HG03280 (cell line): ENCODE measurements around the gene ACTG2.
"Not testable (repeated sequence)": the region's sequence is repeated elsewhere in the genome, so short reads cannot be mapped to it uniquely, and the experiment has no call there.

Experiments used
- ATAC-seq: cut with Tn5 transposase; IDR thresholded peaks from one replicate; pipeline ENCODE4 v1.9.1; 2021; ENCODE audit warnings: mild to moderate bottlenecking, moderate library complexity; ENCODE audit not compliant: unreplicated experiment

The ACTG2 gene

DNA sequence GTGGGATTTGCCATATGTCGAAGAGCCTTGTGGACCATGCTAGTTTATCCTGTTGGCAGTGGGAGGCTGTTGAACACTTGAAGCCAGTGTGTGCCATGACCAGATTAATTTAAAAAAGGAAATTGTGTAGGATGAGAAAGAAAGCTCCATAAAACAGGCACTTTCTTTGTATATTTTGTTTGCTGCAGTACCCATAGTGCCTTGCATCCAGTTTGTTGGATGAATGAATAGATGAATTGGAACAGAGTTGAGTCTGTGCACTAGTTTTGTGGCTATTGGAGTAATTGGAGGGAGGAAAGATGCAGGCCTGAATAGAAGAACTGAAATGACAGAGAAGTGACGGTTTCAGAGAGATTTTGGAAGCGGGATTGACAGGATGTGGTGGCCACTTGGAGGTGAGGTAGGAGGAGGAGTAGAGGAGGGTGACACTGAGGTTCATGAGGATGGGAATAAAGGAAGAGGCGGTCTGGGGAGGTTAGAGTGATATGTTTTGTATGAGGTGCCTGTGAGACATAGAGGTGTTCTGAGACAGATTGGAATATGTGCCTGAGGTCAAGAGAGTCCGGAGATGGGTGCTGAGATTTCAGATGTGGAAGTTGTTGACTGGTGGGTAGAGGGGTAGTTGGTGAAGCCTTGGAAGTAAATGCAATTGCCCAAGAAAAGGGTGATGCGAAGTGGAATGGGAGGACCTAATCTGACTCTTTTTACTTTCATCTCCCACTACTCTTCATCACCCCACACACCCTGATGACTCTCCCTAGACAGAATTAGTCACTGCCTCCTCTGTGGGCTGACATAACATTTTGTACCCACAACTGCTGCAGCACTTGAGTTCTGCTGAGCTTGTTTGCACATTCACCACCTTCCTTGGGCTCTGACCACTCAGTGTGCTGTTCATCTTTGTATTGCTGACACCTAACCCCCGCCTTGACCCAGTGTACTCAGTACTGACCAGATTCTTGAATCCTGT lies 39.0 kb downstream of the ACTG2 start:
- ATAC-seq: no peak

- no peak for ATAC-seq
These were observed 40.4 kb downstream of the ACTG2 start for GRCh38 chr2:73933194-73933593.

- no peak for ATAC-seq
These were observed 42.8 kb downstream of the ACTG2 start for GRCh38 chr2:73935641-73936040.

DNA sequence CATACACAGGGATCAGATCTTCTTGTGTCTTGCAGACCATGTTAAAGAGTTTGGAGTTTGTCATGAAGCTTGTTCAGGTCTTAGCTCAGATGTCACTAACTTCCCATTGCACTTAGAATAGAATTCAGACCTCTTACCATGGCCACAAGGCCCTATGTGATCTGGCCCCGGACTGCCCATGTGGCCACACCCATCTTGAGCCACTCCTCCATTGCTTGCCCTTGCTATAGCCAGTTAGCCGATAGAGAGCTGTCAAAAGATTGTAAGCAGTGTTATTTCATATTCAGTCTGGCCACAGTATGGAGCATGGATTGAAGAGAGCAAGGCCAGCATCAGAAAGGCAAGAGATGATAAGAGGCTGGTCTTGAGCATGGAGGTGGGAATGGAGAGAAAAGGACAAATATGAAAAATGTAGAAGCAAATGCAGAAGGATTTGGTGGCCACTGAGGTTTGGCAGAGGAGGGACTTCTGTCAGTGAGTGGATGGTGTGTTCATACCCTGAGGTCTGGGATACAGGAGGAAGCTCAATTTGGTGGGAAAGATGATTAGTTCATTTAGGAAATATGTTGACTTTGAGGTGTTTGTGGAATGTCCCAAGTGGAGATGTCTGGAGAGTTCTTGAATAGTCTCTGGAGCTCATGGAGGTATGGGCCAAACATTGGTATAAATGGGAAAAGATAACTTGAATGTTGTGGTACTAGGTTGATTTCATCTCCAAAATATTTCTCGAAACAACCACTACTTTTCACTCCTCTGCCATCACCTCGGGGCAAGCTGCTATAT lies 44.5 kb downstream of the ACTG2 start:
- no peak for ATAC-seq

- ATAC-seq: no peak
These were observed 45.1 kb downstream of the ACTG2 start for GRCh38 chr2:73937899-73938298.

GRCh38 chr2:73938718-73939352 lies 46.0 kb downstream of the ACTG2 start:
- ATAC-seq: no peak

- no peak for ATAC-seq
These were observed 46.6 kb downstream of the ACTG2 start for GRCh38 chr2:73939419-73939818.

DNA sequence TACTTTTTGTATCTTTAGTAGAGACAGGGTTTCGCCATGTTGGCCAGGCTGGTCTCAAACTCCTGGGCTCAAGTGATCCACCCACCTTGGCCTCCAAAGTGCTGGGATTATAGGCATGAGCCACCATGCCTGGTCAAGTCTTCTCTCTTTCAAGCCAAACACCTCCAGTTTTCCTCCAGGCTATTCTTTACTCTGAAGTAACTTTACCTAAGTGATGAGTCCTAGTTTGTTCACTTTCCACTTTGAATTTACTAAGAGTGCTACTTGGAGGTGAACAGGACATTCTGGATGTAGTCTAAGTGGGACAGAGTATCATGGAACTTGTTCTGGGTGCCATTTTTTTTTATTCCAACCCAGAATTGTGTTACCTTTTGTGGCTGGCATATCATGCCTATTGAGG lies 47.3 kb downstream of the ACTG2 start:
- not testable (repeated sequence) for ATAC-seq

DNA sequence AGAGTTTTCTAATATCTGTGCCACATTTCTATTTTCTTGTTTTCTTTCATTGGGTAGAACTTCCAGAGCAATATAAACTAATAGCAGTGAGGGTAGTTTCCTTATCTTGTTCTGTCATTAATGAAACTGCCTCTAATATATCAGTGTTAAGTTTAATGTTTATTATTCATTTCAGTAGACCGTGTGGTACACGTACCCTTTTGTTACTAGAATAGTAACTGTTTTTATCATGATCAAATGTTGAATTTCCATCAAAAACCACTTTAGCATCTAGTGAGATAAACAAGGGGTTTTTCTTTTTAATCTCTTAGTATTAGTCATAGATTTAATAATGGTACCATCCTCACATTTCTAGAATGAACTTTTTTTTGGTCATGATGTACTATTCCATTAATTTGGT lies 49.9 kb downstream of the ACTG2 start:
- ATAC-seq: no peak

- no peak for ATAC-seq
These were observed 51.9 kb downstream of the ACTG2 start for GRCh38 chr2:73944714-73945113.

DNA sequence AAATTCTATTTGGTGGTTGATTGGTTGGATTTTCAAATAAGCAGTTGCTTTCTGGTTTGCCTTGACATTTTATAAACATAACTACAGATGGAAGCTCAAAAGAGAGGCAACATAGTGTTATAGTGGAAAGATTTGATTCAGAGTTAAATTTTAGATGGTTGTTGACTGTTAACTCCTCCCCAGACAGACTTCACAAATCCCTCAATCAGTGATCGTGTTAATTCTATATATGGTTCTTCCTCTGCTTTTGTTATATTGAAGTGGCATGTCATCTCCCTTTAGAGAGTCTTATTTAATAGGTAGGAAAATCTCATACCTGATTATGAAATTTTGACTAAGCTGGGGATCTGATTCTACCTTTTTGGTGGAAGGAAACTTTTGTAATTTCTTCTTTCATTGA lies 53.4 kb downstream of the ACTG2 start:
- no peak for ATAC-seq

GRCh38 chr2:73946666-73947065 lies 53.9 kb downstream of the ACTG2 start:
- ATAC-seq: no peak

DNA sequence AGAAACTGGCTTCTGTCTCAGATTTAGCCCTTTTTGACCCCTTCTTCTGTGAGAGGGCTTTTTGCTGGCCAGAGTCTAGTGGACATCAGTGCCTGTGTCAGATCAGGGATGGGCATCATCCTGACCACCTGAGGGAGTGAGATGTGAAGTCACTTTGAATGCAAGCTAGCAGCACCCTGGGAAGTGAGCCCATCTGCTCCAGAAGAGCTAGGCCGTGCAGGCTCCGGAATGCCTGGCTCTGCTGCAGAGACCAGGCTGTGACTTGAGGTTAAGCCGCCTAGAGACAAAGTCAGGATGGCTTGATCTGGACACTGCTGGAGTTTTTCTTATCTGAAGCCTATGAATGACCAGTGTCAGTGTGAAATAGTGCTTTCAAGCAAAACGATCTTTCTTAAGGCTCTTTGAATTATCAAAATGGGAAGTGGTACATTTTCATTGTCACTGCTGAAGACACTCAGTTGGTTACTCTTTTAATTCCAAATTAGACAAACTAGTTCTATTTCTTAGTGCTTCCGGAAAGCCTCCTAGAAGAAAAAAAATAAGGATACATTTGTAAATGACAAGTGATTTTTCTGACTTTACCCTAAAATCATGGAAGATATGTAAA lies 54.7 kb downstream of the ACTG2 start:
- no peak for ATAC-seq

- no peak for ATAC-seq
These were observed 57.0 kb downstream of the ACTG2 start for GRCh38 chr2:73949802-73950201.

GRCh38 chr2:73952499-73953446 lies 60.0 kb downstream of the ACTG2 start:
- ATAC-seq: no peak

GRCh38 chr2:73956218-73956865 lies 63.5 kb downstream of the ACTG2 start:
- ATAC-seq: no peak

DNA sequence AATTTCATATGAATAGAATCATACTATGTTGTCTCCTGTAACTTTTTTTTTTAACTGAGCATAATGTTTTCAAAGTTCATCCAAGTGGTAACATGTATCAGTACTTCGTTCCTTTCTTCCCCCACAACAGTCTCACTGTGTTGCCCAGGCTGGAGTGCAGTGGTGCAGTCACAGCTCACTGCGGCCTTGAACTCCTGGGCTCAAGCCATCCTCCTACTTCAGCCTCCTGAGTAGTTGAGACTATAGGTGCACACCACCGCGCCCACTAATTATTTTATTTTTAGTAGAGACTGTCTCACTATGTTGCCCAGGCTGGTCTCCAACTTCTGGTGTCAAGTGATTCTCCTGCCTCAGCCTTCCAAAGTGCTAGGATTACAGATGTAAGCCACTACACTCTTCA lies 68.5 kb downstream of the ACTG2 start:
- ATAC-seq: no peak

DNA sequence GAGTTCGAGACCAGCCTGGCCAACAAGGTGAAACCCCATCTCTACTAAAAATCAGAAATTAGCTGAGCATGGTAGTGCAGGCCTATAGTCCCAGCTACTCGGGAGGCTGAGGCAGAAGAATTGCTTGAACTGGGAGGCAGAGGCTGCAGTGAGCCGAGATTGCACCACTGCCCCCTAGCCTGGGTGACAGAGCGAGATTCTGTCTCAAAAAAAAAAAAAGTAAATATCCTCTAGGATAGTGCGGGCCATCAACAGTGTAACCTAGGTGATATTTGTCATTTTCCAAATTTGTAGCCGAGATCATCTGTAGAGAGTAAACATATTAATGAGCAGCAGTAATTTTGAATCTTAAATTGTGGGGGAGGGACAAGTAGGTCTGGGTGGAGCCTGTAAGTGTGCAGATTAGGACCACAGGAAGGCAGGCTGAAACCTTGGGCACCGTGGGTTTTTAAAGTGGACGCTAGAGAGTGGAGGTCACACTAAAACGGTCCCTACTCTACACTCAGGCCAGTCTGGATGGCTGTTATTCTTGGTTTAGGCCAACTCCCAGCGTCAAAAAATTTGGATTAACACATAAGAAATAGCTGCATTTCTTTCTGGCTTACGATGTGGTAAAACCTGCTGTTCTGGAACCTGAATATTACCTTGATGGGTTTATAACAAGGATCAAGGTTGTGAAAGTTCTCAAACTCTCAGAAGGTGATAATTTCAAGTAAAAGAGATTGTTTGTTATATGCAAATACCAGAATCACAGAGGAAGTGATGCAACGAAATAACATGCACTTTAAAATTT lies 69.2 kb downstream of the ACTG2 start:
- ATAC-seq: no peak

- ATAC-seq: no peak
These were observed 70.0 kb downstream of the ACTG2 start for GRCh38 chr2:73962798-73963197.
